Stimulated activated CD4-positive, alpha-beta T cell treated with anti-CD3 and anti-CD28 coated beads, Interleukin-1b, Interleukin-23, amount 100 ng/mL, for 48 hours (primary cell): ENCODE results near the gene UBA3.

Experiments
- DNase-seq: peaks from one replicate; pipeline ENCODE4 v3.0.0-alpha.2; 2020

The UBA3 gene

GRCh38 chr3:69097407-69098086 lies 17.4 kb upstream of the UBA3 start:
- no peak for DNase-seq

GRCh38 chr3:69096299-69096698 lies 16.1 kb upstream of the UBA3 start:
- no peak for DNase-seq

GRCh38 chr3:69095636-69096035 lies 15.5 kb upstream of the UBA3 start:
- peak; percentile 30 for DNase-seq

- DNase-seq, result no peak
These were observed 14.5 kb upstream of the UBA3 start for GRCh38 chr3:69094467-69095205.

GRCh38 chr3:69092030-69092516 lies 11.9 kb upstream of the UBA3 start:
- DNase-seq, result no peak

- no peak for DNase-seq
These were observed 11.3 kb upstream of the UBA3 start for GRCh38 chr3:69091389-69092029.

GRCh38 chr3:69090021-69090420 lies 9.9 kb upstream of the UBA3 start:
- no peak for DNase-seq

- DNase-seq, result no peak
These were observed 7.9 kb upstream of the UBA3 start for GRCh38 chr3:69088063-69088462.

GRCh38 chr3:69087030-69087791 lies 7.0 kb upstream of the UBA3 start:
- DNase-seq, result no peak

DNA sequence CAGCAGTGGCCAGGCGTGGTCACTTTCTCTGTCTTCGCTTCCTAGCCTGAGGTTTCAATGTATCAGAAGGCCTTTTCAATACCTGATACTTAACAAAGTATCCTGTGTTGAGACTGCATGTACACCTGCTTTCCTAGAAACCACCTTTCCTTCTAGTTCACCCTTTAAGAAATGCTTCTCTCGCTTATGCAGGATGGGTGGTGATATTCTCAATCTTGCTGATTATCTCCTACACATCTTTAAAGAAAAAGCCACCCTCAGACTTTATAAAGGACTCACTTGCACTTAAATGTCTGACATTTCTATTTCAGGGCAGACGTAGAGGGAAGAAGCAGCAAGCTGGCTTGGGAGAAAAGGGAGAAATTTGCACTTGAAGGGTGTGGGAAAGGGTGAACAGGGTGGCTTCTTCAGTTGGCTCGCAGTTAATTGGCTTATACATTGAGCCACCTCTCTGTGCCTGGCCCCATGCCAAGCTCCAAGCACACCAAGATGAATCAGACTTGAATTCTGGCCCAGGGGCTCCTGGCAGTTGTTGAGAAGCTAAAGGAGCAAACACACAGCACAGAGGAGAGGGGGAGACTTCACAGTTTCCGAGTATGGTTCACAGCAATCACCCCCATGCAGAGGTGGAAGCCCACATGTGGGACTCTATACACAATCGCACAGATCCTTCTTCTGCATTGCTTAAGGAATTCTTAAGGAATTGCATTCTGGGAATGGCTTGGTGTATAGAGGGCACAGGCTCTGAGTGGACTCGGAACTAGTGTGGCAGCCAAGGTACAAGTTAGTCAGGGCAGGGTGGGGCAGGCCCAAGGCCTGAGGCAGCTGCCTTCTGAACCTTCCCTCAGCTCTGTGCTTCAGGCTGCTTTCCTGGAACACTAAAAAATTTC lies 5.9 kb upstream of the UBA3 start:
- DNase-seq, result peak; percentile 90

- DNase-seq, result no peak
These were observed 5.1 kb upstream of the UBA3 start for GRCh38 chr3:69085168-69085832.

GRCh38 chr3:69084326-69085167 lies 4.4 kb upstream of the UBA3 start, which contains the start of gene ARL6IP5:
TSS of gene ARL6IP5 (plus strand) at chr3:69084937. CDS start at chr3:69085048, 111 bp downstream.
- peak; percentile 94 for DNase-seq

GRCh38 chr3:69082805-69083204 lies 2.6 kb upstream of the UBA3 start:
- peak; percentile 86 for DNase-seq

DNA sequence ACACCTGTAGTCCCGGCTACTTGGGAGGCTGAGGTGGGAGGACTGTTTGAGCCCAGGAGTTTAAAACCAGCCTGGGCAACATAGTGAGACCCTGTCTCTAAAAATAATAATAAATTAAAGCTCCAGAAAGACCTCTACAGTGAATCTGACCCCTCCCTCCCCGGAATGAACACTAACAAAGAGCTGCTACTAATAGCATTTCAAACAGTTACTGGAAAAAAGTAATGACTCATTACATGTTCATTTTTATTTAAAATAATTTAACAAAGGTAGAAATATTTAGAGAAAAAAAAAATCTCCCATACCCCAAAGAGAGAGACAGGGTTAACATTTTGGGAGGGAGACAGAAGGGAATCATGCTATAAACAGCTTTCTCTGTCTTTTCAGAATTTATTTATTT lies 2.2 kb upstream of the UBA3 start:
- DNase-seq, result no peak

- DNase-seq, result no peak
These were observed 1.6 kb upstream of the UBA3 start for GRCh38 chr3:69081583-69082262.

- no peak for DNase-seq
These were observed 651 bp downstream of the UBA3 start for GRCh38 chr3:69079269-69080159.

DNA sequence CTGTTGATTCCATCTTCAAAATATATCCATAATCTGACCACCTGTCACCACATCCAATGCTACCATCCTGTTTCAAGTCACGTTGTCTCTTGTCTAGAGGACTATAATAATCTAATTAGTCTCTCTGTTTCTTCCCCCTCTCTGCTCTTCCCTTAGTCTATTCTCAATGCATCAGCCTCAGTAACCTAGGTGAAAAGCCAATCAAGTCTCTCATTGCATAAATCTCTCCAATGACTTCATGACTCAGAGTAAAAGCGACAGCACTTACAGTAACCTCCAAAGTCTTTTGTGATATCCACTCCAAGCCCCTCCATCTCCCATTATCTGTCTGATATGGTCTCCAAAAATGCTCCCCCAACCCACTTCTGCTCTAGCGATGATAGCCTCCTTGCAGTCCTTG lies 7.2 kb downstream of the UBA3 start:
- DNase-seq, result no peak

GRCh38 chr3:69066121-69066520 lies 14.0 kb downstream of the UBA3 start:
- DNase-seq, result no peak
